Gastrocnemius medialis (tissue), 4 donors: ENCODE measurements around the gene WSB1.
"Not testable (repeated sequence)": the region's sequence is repeated elsewhere in the genome, so short reads cannot be mapped to it uniquely, and the experiment has no call there.

Source experiments
- POLR2A ChIP-seq, 2 donors: fragments of 450-650 bp; IDR thresholded peaks; one replicate each; pipeline ENCODE4 v1.6.1; 2017; ENCODE audit warnings: antibody characterized with exemption in 2 of 2, mild to moderate bottlenecking in 2 of 2, moderate library complexity in 2 of 2
- TF ChIP-seq, protein P1 (sequence below), 5 experiments: fragments of 450-650 bp in 3 of 5; fragments of 200-600 bp in 2 of 5; sonication (generic) in 2 of 5; IDR thresholded peaks in 4 of 5; conservative IDR thresholded peaks in 1 of 5; 1 replicate in 4 of 5; 2 replicates in 1 of 5; pipeline ENCODE4 v1.5.1; 2016 to 2019; ENCODE audit warnings: antibody characterized with exemption in 5 of 5, mild to moderate bottlenecking in 3 of 5, moderate library complexity in 3 of 5

DNA sequence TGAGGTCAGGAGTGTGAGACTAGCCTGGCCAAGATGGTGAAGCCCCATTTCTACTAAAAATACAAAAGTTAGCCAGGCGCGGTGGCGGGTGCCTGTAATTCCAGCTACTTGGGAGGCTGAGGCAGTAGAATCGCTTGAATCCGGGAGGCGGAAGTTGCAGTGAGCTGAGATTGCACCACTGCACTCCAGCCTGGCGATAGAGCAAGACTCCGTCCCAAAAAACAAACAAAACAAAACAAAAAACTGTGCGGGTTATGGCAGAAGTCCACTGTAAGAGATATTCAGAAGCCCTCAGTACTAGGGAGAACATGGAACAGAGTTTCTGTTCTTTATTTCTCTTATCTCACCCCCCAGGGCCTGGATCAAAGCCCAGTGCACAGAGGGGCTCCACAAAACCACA is 34.8 kb downstream of the WSB1 start:
- TF ChIP-seq POLR2A (IDR thresholded peaks at IDR 0.05), result not testable (repeated sequence)
- TF ChIP-seq, protein P1, sequence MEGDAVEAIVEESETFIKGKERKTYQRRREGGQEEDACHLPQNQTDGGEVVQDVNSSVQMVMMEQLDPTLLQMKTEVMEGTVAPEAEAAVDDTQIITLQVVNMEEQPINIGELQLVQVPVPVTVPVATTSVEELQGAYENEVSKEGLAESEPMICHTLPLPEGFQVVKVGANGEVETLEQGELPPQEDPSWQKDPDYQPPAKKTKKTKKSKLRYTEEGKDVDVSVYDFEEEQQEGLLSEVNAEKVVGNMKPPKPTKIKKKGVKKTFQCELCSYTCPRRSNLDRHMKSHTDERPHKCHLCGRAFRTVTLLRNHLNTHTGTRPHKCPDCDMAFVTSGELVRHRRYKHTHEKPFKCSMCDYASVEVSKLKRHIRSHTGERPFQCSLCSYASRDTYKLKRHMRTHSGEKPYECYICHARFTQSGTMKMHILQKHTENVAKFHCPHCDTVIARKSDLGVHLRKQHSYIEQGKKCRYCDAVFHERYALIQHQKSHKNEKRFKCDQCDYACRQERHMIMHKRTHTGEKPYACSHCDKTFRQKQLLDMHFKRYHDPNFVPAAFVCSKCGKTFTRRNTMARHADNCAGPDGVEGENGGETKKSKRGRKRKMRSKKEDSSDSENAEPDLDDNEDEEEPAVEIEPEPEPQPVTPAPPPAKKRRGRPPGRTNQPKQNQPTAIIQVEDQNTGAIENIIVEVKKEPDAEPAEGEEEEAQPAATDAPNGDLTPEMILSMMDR (IDR thresholded peaks at IDR 0.05 in 4 of 5, conservative IDR thresholded peaks at IDR 0.05 in 1 of 5), result not testable (repeated sequence)
